IMR-90 (cell line): ENCODE results near the gene SLC6A12. TPM values are rescaled to one million over a fixed set of nuclear protein-coding genes. Genes with fewer than 3 reads are reported as not detected.

Source experiments
- ATAC-seq: fragments of 200-7000 bp; cut with Tn5 transposase; 2 replicates; pipeline ENCODE4 v1.9.1; 2020; ENCODE audit warnings: low read depth, mild to moderate bottlenecking, moderate library complexity
- BruUV-seq: library from RNA; stranded (reverse); fragments of 400-500 nt; replicated peaks from 2 replicates; lab custom pipeline; 2021; lab: Mats Ljungman, UMichigan
- CTCF ChIA-PET: fragments of 300-600 bp; formaldehyde crosslinking; extraction: SDS; loops from one replicate; lab custom pipeline; 2021; ENCODE audit warnings: antibody characterized with exemption; lab: Yijun Ruan, JAX
- POLR2A ChIA-PET: fragments of 300-600 bp; sonication (Branson Sonifier 250); formaldehyde crosslinking; loops from one replicate; lab custom pipeline; 2022; ENCODE audit warnings: antibody characterized with exemption; ENCODE audit not compliant: unreplicated experiment; lab: Charles Lee
- DNase-seq: peaks from one replicate; pipeline ENCODE4 v3.0.0; 2013
- H2AFZ ChIP-seq: replicated peaks from 2 replicates; pipeline ENCODE3; 2013; ENCODE audit warnings: low read length, mild to moderate bottlenecking; ENCODE audit not compliant: poor library complexity
- H2AK5ac ChIP-seq: 2 replicates; pipeline ENCODE4 v1.6.1; 2013; ENCODE audit warnings: low read depth, low read length, inconsistent platforms
- H2AK9ac ChIP-seq: replicated peaks from 2 replicates; pipeline ENCODE3; 2013; ENCODE audit warnings: mild to moderate bottlenecking, low read depth, low read length, moderate library complexity; ENCODE audit not compliant: poor library complexity
- H2BK120ac ChIP-seq: 2 replicates; pipeline ENCODE4 v1.6.1; 2013; ENCODE audit warnings: low read depth, low read length, inconsistent platforms
- H2BK15ac ChIP-seq: 3 replicates; pipeline ENCODE4 v1.6.1; 2013; ENCODE audit warnings: low read depth, low read length, inconsistent platforms
- H2BK20ac ChIP-seq: 2 replicates; pipeline ENCODE4 v1.6.1; 2013; ENCODE audit warnings: low read depth, mild to moderate bottlenecking, inconsistent platforms, low read length, moderate library complexity
- H2BK5ac ChIP-seq: 2 replicates; pipeline ENCODE4 v1.6.1; 2013; ENCODE audit warnings: mild to moderate bottlenecking, low read depth, low read length, inconsistent platforms; ENCODE audit not compliant: poor library complexity, severe bottlenecking
- H3K14ac ChIP-seq: replicated peaks from 2 replicates; pipeline ENCODE4 v1.6.1; 2013; ENCODE audit warnings: low read depth, low read length, inconsistent platforms
- H3K18ac ChIP-seq: 2 replicates; pipeline ENCODE4 v1.6.1; 2013; ENCODE audit warnings: low read depth, low read length, control low read depth
- H3K23ac ChIP-seq: 2 replicates; pipeline ENCODE4 v1.6.1; 2013; ENCODE audit warnings: low read depth, low read length, inconsistent platforms
- H3K27ac ChIP-seq: 2 replicates; pipeline ENCODE4 v1.5.1; 2013; ENCODE audit warnings: mild to moderate bottlenecking, control low read depth, low read length; ENCODE audit not compliant: insufficient read depth
- H3K27me3 ChIP-seq: 2 replicates; pipeline ENCODE4 v1.6.1; 2013; ENCODE audit warnings: low read length; ENCODE audit not compliant: control insufficient read depth, insufficient read depth
- H3K36me3 ChIP-seq: 2 replicates; pipeline ENCODE4 v1.6.1; 2013; ENCODE audit warnings: low read length, mixed read lengths; ENCODE audit not compliant: control insufficient read depth, insufficient read depth
- H3K4ac ChIP-seq: 2 replicates; pipeline ENCODE4 v1.6.1; 2013; ENCODE audit warnings: low read depth, low read length, inconsistent platforms
- H3K4me1 ChIP-seq: 2 replicates; pipeline ENCODE4 v1.6.1; 2013; ENCODE audit warnings: low read length, mixed read lengths; ENCODE audit not compliant: control insufficient read depth, insufficient read depth
- H3K4me2 ChIP-seq: 2 replicates; pipeline ENCODE4 v1.6.1; 2013; ENCODE audit warnings: low read depth, mild to moderate bottlenecking, control low read depth, low read length, moderate library complexity
- H3K4me3 ChIP-seq: 2 replicates; pipeline ENCODE4 v1.5.1; 2013; ENCODE audit warnings: low read depth, mild to moderate bottlenecking, control low read depth, low read length, moderate library complexity; ENCODE audit not compliant: insufficient read depth
- H3K56ac ChIP-seq: 2 replicates; pipeline ENCODE4 v1.6.1; 2013; ENCODE audit warnings: low read length, inconsistent platforms; ENCODE audit not compliant: insufficient read depth; ENCODE audit errors: extremely low read depth
- H3K79me1 ChIP-seq, 2 experiments: 2 replicates each; pipeline ENCODE4 v1.6.1; 2013; ENCODE audit warnings: low read length in 2 of 2, inconsistent platforms in 1 of 2, low read depth in 1 of 2
- H3K9ac ChIP-seq: 2 replicates; pipeline ENCODE4 v1.6.1; 2013; ENCODE audit warnings: low read depth, low read length, control low read depth
- H3K9me1 ChIP-seq: 2 replicates; pipeline ENCODE4 v1.6.1; 2013; ENCODE audit warnings: low read length, inconsistent platforms; ENCODE audit not compliant: insufficient read depth
- H3K9me3 ChIP-seq: 2 replicates; pipeline ENCODE4 v1.6.1; 2013; ENCODE audit warnings: low read length; ENCODE audit not compliant: control insufficient read depth, insufficient read depth
- H4K20me1 ChIP-seq: 2 replicates; pipeline ENCODE4 v1.6.1; 2013; ENCODE audit warnings: low read length, inconsistent platforms; ENCODE audit not compliant: insufficient read depth
- H4K5ac ChIP-seq: 2 replicates; pipeline ENCODE4 v1.6.1; 2013; ENCODE audit warnings: mild to moderate bottlenecking, low read depth, low read length, control low read depth
- H4K8ac ChIP-seq, 2 experiments: 2 replicates each; pipeline ENCODE4 v1.6.1; 2013; ENCODE audit warnings: low read depth in 2 of 2, low read length in 2 of 2, control low read depth in 1 of 2, inconsistent platforms in 1 of 2
- H4K91ac ChIP-seq: 2 replicates; pipeline ENCODE4 v1.6.1; 2013; ENCODE audit warnings: low read depth, low read length, inconsistent platforms; ENCODE audit not compliant: insufficient read depth
- BHLHE40 ChIP-seq: fragments of 150-350 bp; IDR thresholded peaks from 2 replicates; pipeline ENCODE4 v1.6.1; 2016; ENCODE audit warnings: mild to moderate bottlenecking, low read depth, low read length
- CHD1 ChIP-seq: IDR thresholded peaks from 2 replicates; pipeline ENCODE4 v1.6.1; 2012; ENCODE audit warnings: low read depth, low read length, improper control_type of control experiment
- CTCF ChIP-seq: conservative IDR thresholded peaks from 2 replicates; pipeline ENCODE4 v1.5.1; 2012; ENCODE audit warnings: mild to moderate bottlenecking, low read depth, low read length, improper control_type of control experiment
- ELK1 ChIP-seq: fragments of 150-350 bp; IDR thresholded peaks from 2 replicates; pipeline ENCODE4 v1.6.1; 2016; ENCODE audit warnings: low read depth, mild to moderate bottlenecking, low read length, moderate library complexity, borderline replicate concordance
- MAFK ChIP-seq: IDR thresholded peaks from 2 replicates; pipeline ENCODE4 v1.6.1; 2012; ENCODE audit warnings: low read depth, low read length, improper control_type of control experiment
- RAD21 ChIP-seq: IDR thresholded peaks from 2 replicates; pipeline ENCODE4 v1.6.1; 2012; ENCODE audit warnings: low read length, improper control_type of control experiment
- RCOR1 ChIP-seq: IDR thresholded peaks from 2 replicates; pipeline ENCODE4 v1.6.1; 2012; ENCODE audit warnings: mild to moderate bottlenecking, low read length, improper control_type of control experiment; ENCODE audit not compliant: insufficient replicate concordance
- SMC3 ChIP-seq: fragments of 150-350 bp; IDR thresholded peaks from 2 replicates; pipeline ENCODE4 v1.6.1; 2016; ENCODE audit warnings: low read depth, mild to moderate bottlenecking, antibody characterized with exemption, low read length, moderate library complexity
- WGBS, 2 experiments: methylation state at CpG; one replicate each; pipeline versions ENCODE4 v1.1.5 to v1.1.7; 2013; ENCODE audit warnings: missing lambda C conversion rate in 2 of 2; ENCODE audit not compliant: insufficient read length in 1 of 2; ENCODE audit errors: extremely low coverage in 2 of 2; 5-methylcytosine and 5-hydroxymethylcytosine counted together
- dilution Hi-C: fragments of 300-500 bp; cut with HindIII; formaldehyde crosslinking; loops from one replicate; pipeline ENCODE4 v1.14.3; 2018; ENCODE audit warnings: low sequenced_read_pairs; ENCODE audit not compliant: unreplicated experiment
- in situ Hi-C: fragments of 300-500 bp; cut with MboI; formaldehyde crosslinking; loops from 3 replicates; pipeline ENCODE4 v1.14.3; 2019; ENCODE audit warnings: low sequenced_read_pairs, inconsistent platforms, mixed read lengths
- intact Hi-C: fragments of 100-400 bp; cut with micrococcal nuclease; formaldehyde crosslinking; loops from 2 replicates; pipeline ENCODE4 v1.10.0; 2022
- polyA plus RNA-seq, 3 experiments: library from polyadenylated mRNA; depleted of rRNA; stranded (reverse); fragments of >200 nt; gene quantifications; 2 replicates each; pipeline ENCODE4 v1.2.3, GENCODE V29; 2012; ENCODE audit warnings: low replicate concordance in 1 of 3
- total RNA-seq: library from RNA; depleted of rRNA; stranded (reverse); fragments of >200 nt; gene quantifications from 2 replicates; pipeline ENCODE4 v1.2.3, GENCODE V29; 2012

SLC6A12 gene
- total and polyA plus RNA-seq, 2 of the 4 experiments (the other 2 are of a cell fraction), result not detected

- H3K79me1 ChIP-seq, result no peaks in the 10 kb centered on the region
- 70% methylated on average over 2 of the region's 8 CpGs; no CpG with 5 or more reads in 1 of the 2 experiments for WGBS, 2 experiments
- ChIA-PET CTCF (no interaction called here), POLR2A (no interaction called here)
- no peak overlapping the region for H4K8ac ChIP-seq
- DNase-seq (no peak), ATAC-seq (no peak)
- H4K91ac ChIP-seq, result no peak overlapping the region
- TF ChIP-seq RAD21, result no peak
- TF ChIP-seq RCOR1, result no peak
- TF ChIP-seq CHD1, result no peak
- no peak for TF ChIP-seq ELK1
- no peak for TF ChIP-seq SMC3
- TF ChIP-seq BHLHE40, result no peak
- no peak for TF ChIP-seq MAFK
- no peak for TF ChIP-seq CTCF
- H3K36me3 ChIP-seq, result no peaks in the 10 kb centered on the region
- H3K27me3 ChIP-seq, result peaks cover 51% of the 10 kb centered on the region
- dilution Hi-C loops, result no loop called here
- H4K20me1 ChIP-seq, result no peaks in the 10 kb centered on the region
- no peak overlapping the region for H2BK20ac ChIP-seq
- no peak overlapping the region for H3K27ac ChIP-seq
- no peak overlapping the region for H3K56ac ChIP-seq
- H3K4me3 ChIP-seq, result no peak overlapping the region
- no peaks in the 10 kb centered on the region for H3K9me3 ChIP-seq
- H3K9ac ChIP-seq, result no peak overlapping the region
- no peak overlapping the region for H2BK5ac ChIP-seq
- H2BK120ac ChIP-seq, result no peak overlapping the region
- no peak overlapping the region for H3K4me2 ChIP-seq
- no peak overlapping the region for H2AK5ac ChIP-seq
- H2AK9ac ChIP-seq, result no peak overlapping the region
- peaks cover 6% of the 10 kb centered on the region; the same call in 1 of the 2 replicates for H3K9me1 ChIP-seq
- H3K14ac ChIP-seq, result no peak overlapping the region
- no peak overlapping the region for H3K18ac ChIP-seq
- intact Hi-C loops, result no loop called here
- in situ Hi-C loops, result no loop called here
- no peak overlapping the region for H2AFZ ChIP-seq
- H4K5ac ChIP-seq, result no peak overlapping the region
- H2BK15ac ChIP-seq, result no peak overlapping the region
- BruUV-seq, result no TSS peak
- peaks cover 3% of the 10 kb centered on the region for H3K4me1 ChIP-seq
- no peak overlapping the region for H3K4ac ChIP-seq
- no peak overlapping the region for H3K23ac ChIP-seq
Observed at GRCh38 chr12:201361-201760, 12.6 kb downstream of the SLC6A12 start.
